SIG-M5 (cell line): ENCODE results near the gene ACY1.

Experiments
- DNase-seq: peaks from one replicate; lab custom pipeline; 2025; lab: John Stamatoyannopoulos, UW

The ACY1 gene

GRCh38 chr3:51945926-51946705, 37.2 kb upstream of the ACY1 start:
- DNase-seq = no peak

GRCh38 chr3:51946796-51947195, 36.5 kb upstream of the ACY1 start:
- DNase-seq = no peak

GRCh38 chr3:51947215-51947900, 36.0 kb upstream of the ACY1 start:
- no peak for DNase-seq

- DNase-seq = no peak
Observed at GRCh38 chr3:51948016-51948580, 35.2 kb upstream of the ACY1 start.

GRCh38 chr3:51949121-51949520, 34.2 kb upstream of the ACY1 start:
- no peak for DNase-seq

- DNase-seq = no peak
Observed at GRCh38 chr3:51950899-51951298, 32.4 kb upstream of the ACY1 start.

- peak; percentile 66 for DNase-seq
Observed at GRCh38 chr3:51953445-51953844, 29.9 kb upstream of the ACY1 start.

- no peak for DNase-seq
Observed at GRCh38 chr3:51954105-51954504, 29.2 kb upstream of the ACY1 start.

- no peak for DNase-seq
Observed at GRCh38 chr3:51954713-51955112, 28.6 kb upstream of the ACY1 start.

- no peak for DNase-seq
Observed at GRCh38 chr3:51955175-51955892, 28.0 kb upstream of the ACY1 start, which contains the start of gene GPR62. Gene GPR62, plus strand, starts transcription at chr3:51955381. Its CDS starts 272 bp downstream, at chr3:51955653.

GRCh38 chr3:51955893-51956770, 27.2 kb upstream of the ACY1 start:
- DNase-seq = no peak

GRCh38 chr3:51957520-51958205, 25.7 kb upstream of the ACY1 start:
- no peak for DNase-seq

- no peak for DNase-seq
Observed at GRCh38 chr3:51958603-51959521, 24.5 kb upstream of the ACY1 start.

- DNase-seq = no peak
Observed at GRCh38 chr3:51959651-51960050, 23.7 kb upstream of the ACY1 start.

- no peak for DNase-seq
Observed at GRCh38 chr3:51960386-51960785, 22.9 kb upstream of the ACY1 start.

GRCh38 chr3:51961011-51961410, 22.3 kb upstream of the ACY1 start:
- no peak for DNase-seq

- no peak for DNase-seq
Observed at GRCh38 chr3:51961602-51962569, 21.4 kb upstream of the ACY1 start.

GRCh38 chr3:51962854-51963530, 20.3 kb upstream of the ACY1 start:
- no peak for DNase-seq
